Glutamatergic neuron (in vitro differentiated cells): ENCODE data around the gene TSPAN12. TPM values are rescaled to one million over a fixed set of nuclear protein-coding genes. Genes with fewer than 3 reads are reported as not detected.

ENCODE experiments used
- DNase-seq: peaks from one replicate; pipeline ENCODE4 v3.0.0; 2022
- H3K27ac Mint-ChIP-seq: one replicate; pipeline ENCODE4 v1.8.0; 2020; ENCODE audit warnings: mild to moderate bottlenecking, mixed read lengths, inconsistent platforms; ENCODE audit not compliant: unreplicated experiment
- H3K27me3 Mint-ChIP-seq: one replicate; pipeline ENCODE4 v1.8.0; 2020; ENCODE audit warnings: mild to moderate bottlenecking, moderate library complexity, mixed read lengths, inconsistent platforms; ENCODE audit not compliant: unreplicated experiment
- H3K36me3 Mint-ChIP-seq: one replicate; pipeline ENCODE4 v1.8.0; 2020; ENCODE audit warnings: mild to moderate bottlenecking, mixed read lengths, inconsistent platforms; ENCODE audit not compliant: unreplicated experiment
- H3K4me1 Mint-ChIP-seq: one replicate; pipeline ENCODE4 v1.8.0; 2020; ENCODE audit warnings: mild to moderate bottlenecking, low read depth, mixed read lengths, inconsistent platforms; ENCODE audit not compliant: unreplicated experiment
- H3K4me3 Mint-ChIP-seq: one replicate; pipeline ENCODE4 v1.8.0; 2020; ENCODE audit warnings: mild to moderate bottlenecking, mixed read lengths, inconsistent platforms; ENCODE audit not compliant: unreplicated experiment
- H3K9me3 Mint-ChIP-seq: one replicate; pipeline ENCODE4 v1.8.0; 2020; ENCODE audit warnings: mild to moderate bottlenecking, moderate library complexity, mixed read lengths, inconsistent platforms; ENCODE audit not compliant: unreplicated experiment
- CTCF ChIP-seq: fragments of 200-600 bp; sonication (generic); IDR thresholded peaks from one replicate; pipeline ENCODE4 v1.5.0; 2021; ENCODE audit not compliant: partially characterized antibody, unreplicated experiment
- total RNA-seq: library from RNA; stranded (reverse); fragmentation: NEBNext Ultra II Directional; extraction: Animal tissue kit (Norgen Biotek cat#: 25700); gene quantifications from one replicate; pipeline ENCODE4 v1.2.1, GENCODE V29; 2021; ENCODE audit not compliant: unreplicated experiment

Gene TSPAN12
- total RNA-seq, 1 donor from 2014 or later, result 6.0 TPM

- DNase-seq, result no peak
- TF ChIP-seq CTCF, result no peak
- Mint-ChIP-seq H3K27ac (no peak overlapping the region), H3K36me3 (peaks cover 6% of the 10 kb centered on the region), H3K4me1 (no peaks in the 10 kb centered on the region), H3K9me3 (no peaks in the 10 kb centered on the region), H3K27me3 (peaks cover 1% of the 10 kb centered on the region), H3K4me3 (no peak overlapping the region)
Observed at GRCh38 chr7:120799813-120800475, 58.0 kb downstream of the TSPAN12 start.

- peaks cover 1% of the 10 kb centered on the region for H3K27me3 Mint-ChIP-seq
- peaks cover 6% of the 10 kb centered on the region for H3K36me3 Mint-ChIP-seq
- no peak for DNase-seq
- no peaks in the 10 kb centered on the region for H3K9me3 Mint-ChIP-seq
- peaks cover 5% of the 10 kb centered on the region for H3K4me1 Mint-ChIP-seq
- no peak overlapping the region for H3K27ac Mint-ChIP-seq
- TF ChIP-seq CTCF, result no peak
- H3K4me3 Mint-ChIP-seq, result no peak overlapping the region
Observed at GRCh38 chr7:120799147-120799546, 58.8 kb downstream of the TSPAN12 start.

GRCh38 chr7:120797026-120797645, 60.8 kb downstream of the TSPAN12 start:
- DNase-seq, result no peak
- peaks cover 6% of the 10 kb centered on the region for H3K36me3 Mint-ChIP-seq
- H3K27ac Mint-ChIP-seq, result no peak overlapping the region
- peaks cover 12% of the 10 kb centered on the region for H3K4me1 Mint-ChIP-seq
- peaks cover 1% of the 10 kb centered on the region for H3K27me3 Mint-ChIP-seq
- peaks cover 1% of the 10 kb centered on the region for H3K9me3 Mint-ChIP-seq
- H3K4me3 Mint-ChIP-seq, result no peak overlapping the region
- TF ChIP-seq CTCF, result no peak

- Mint-ChIP-seq H3K9me3 (peaks cover 1% of the 10 kb centered on the region), H3K27ac (no peak overlapping the region), H3K4me1 (peaks cover 20% of the 10 kb centered on the region), H3K36me3 (peaks cover 6% of the 10 kb centered on the region), H3K27me3 (peaks cover 1% of the 10 kb centered on the region), H3K4me3 (no peak overlapping the region)
- TF ChIP-seq CTCF, result no peak
- no peak for DNase-seq
Observed at GRCh38 chr7:120794106-120794729, 63.7 kb downstream of the TSPAN12 start.

- TF ChIP-seq CTCF, result no peak
- no peaks in the 10 kb centered on the region for H3K27me3 Mint-ChIP-seq
- no peak for DNase-seq
- H3K4me1 Mint-ChIP-seq, result peaks cover 20% of the 10 kb centered on the region
- no peak overlapping the region for H3K27ac Mint-ChIP-seq
- H3K9me3 Mint-ChIP-seq, result peaks cover 1% of the 10 kb centered on the region
- no peak overlapping the region for H3K4me3 Mint-ChIP-seq
- H3K36me3 Mint-ChIP-seq, result peaks cover 6% of the 10 kb centered on the region
Observed at GRCh38 chr7:120793213-120793936, 64.6 kb downstream of the TSPAN12 start.
